Panc1 (cell line): ENCODE results near the gene SOX5.

ENCODE experiments used
- CTCF ChIP-seq: fragments of 450-650 bp; IDR thresholded peaks from 2 replicates; pipeline ENCODE4 v1.5.1; 2017; ENCODE audit warnings: mild to moderate bottlenecking
- POLR2AphosphoS5 ChIP-seq: IDR thresholded peaks from 2 replicates; pipeline ENCODE4 v1.6.1; 2012; ENCODE audit warnings: mild to moderate bottlenecking, low read depth, low read length, moderate library complexity
- TF ChIP-seq, protein P1 (sequence below), 2 experiments: IDR thresholded peaks; 2 replicates each; pipeline ENCODE4 v1.6.1; 2011 to 2012; ENCODE audit warnings: low read depth in 2 of 2, control low read depth in 1 of 2, low read length in 1 of 2, mild to moderate bottlenecking in 1 of 2, moderate library complexity in 1 of 2; ENCODE audit not compliant: insufficient read depth in 1 of 2

DNA sequence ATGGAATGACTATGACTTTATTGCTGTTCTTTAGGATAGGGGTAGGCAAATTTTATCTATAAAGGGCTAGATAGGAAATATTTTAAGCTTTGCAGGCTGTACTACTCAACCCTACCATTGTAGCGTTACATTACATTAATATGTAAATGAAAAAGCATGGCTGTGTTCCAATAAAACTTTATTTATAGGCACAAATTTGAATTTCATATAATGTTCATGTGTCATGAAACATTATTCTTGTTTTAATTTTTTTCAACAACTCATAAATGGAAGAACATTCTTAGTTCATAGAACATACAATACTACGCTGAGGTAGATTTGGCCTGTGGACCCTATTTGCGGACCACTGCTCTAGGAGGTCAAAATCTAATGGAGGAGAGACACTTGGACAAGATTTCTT, 133.7 kb downstream of the SOX5 start:
- no peak for TF ChIP-seq CTCF
- no peak for TF ChIP-seq POLR2AphosphoS5
- TF ChIP-seq, protein P1, sequence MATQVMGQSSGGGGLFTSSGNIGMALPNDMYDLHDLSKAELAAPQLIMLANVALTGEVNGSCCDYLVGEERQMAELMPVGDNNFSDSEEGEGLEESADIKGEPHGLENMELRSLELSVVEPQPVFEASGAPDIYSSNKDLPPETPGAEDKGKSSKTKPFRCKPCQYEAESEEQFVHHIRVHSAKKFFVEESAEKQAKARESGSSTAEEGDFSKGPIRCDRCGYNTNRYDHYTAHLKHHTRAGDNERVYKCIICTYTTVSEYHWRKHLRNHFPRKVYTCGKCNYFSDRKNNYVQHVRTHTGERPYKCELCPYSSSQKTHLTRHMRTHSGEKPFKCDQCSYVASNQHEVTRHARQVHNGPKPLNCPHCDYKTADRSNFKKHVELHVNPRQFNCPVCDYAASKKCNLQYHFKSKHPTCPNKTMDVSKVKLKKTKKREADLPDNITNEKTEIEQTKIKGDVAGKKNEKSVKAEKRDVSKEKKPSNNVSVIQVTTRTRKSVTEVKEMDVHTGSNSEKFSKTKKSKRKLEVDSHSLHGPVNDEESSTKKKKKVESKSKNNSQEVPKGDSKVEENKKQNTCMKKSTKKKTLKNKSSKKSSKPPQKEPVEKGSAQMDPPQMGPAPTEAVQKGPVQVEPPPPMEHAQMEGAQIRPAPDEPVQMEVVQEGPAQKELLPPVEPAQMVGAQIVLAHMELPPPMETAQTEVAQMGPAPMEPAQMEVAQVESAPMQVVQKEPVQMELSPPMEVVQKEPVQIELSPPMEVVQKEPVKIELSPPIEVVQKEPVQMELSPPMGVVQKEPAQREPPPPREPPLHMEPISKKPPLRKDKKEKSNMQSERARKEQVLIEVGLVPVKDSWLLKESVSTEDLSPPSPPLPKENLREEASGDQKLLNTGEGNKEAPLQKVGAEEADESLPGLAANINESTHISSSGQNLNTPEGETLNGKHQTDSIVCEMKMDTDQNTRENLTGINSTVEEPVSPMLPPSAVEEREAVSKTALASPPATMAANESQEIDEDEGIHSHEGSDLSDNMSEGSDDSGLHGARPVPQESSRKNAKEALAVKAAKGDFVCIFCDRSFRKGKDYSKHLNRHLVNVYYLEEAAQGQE (IDR thresholded peaks at IDR 0.05; ENCODE audit: insufficient read depth in 1 of 2, low read depth in 2 of 2, low read length in 1 of 2) = no peak
